Mesenchymal stem cell (in vitro differentiated cells and primary cell): ENCODE results near the gene TBC1D32.

Experiments
- DNase-seq: peaks from one replicate; pipeline ENCODE4 v3.0.0-alpha.2; 2013
- H2AFZ ChIP-seq: one replicate; pipeline ENCODE4 v1.6.1; 2013; ENCODE audit warnings: low read depth, mild to moderate bottlenecking, control low read depth, inconsistent platforms, low read length, moderate library complexity
- H2AK5ac ChIP-seq: 2 replicates; pipeline ENCODE4 v1.6.1; 2013; ENCODE audit warnings: low read length, moderate library complexity, mild to moderate bottlenecking, inconsistent platforms; ENCODE audit not compliant: severe bottlenecking
- H2BK120ac ChIP-seq: one replicate; pipeline ENCODE4 v1.6.1; 2013; ENCODE audit warnings: low read depth, mild to moderate bottlenecking, inconsistent platforms, low read length, moderate library complexity
- H2BK12ac ChIP-seq, 2 experiments: one replicate each; pipeline ENCODE4 v1.6.1; 2013; ENCODE audit warnings: inconsistent platforms in 2 of 2, low read length in 2 of 2, mild to moderate bottlenecking in 2 of 2, moderate library complexity in 2 of 2, control low read depth in 1 of 2
- H2BK15ac ChIP-seq: one replicate; pipeline ENCODE4 v1.6.1; 2013; ENCODE audit warnings: mild to moderate bottlenecking, low read depth, inconsistent platforms; ENCODE audit not compliant: poor library complexity, severe bottlenecking
- H2BK5ac ChIP-seq: 2 replicates; pipeline ENCODE4 v1.6.1; 2013; ENCODE audit warnings: low read depth, mild to moderate bottlenecking, low read length, control low read depth, inconsistent platforms; ENCODE audit not compliant: poor library complexity, severe bottlenecking
- H3K14ac ChIP-seq, 2 experiments: one replicate each; pipeline ENCODE4 v1.6.1; 2013; ENCODE audit warnings: inconsistent platforms in 2 of 2, low read length in 2 of 2, control low read depth in 1 of 2, mild to moderate bottlenecking in 1 of 2, moderate library complexity in 1 of 2
- H3K18ac ChIP-seq, 2 experiments: one replicate each; pipeline ENCODE4 v1.6.1; 2013; ENCODE audit warnings: inconsistent platforms in 2 of 2, low read length in 2 of 2, control low read depth in 1 of 2, low read depth in 1 of 2, mild to moderate bottlenecking in 1 of 2
- H3K23ac ChIP-seq, 2 experiments: one replicate each; pipeline ENCODE4 v1.6.1; 2013; ENCODE audit warnings: inconsistent platforms in 2 of 2, low read length in 2 of 2, mild to moderate bottlenecking in 2 of 2, moderate library complexity in 2 of 2, control low read depth in 1 of 2
- H3K27ac ChIP-seq: 2 replicates; pipeline ENCODE4 v1.5.1; 2013; ENCODE audit warnings: mild to moderate bottlenecking, moderate library complexity, low read length, control low read depth, inconsistent platforms; ENCODE audit not compliant: poor library complexity, severe bottlenecking
- H3K27me3 ChIP-seq, 2 experiments: 2 replicates each; pipeline versions ENCODE4 v1.6.1 to v1.7.0; 2013; ENCODE audit warnings: low read length in 2 of 2, mild to moderate bottlenecking in 2 of 2, moderate library complexity in 2 of 2, control low read depth in 1 of 2, inconsistent platforms in 1 of 2; ENCODE audit not compliant: control insufficient read depth in 1 of 2, insufficient read depth in 1 of 2
- H3K36me3 ChIP-seq, 2 experiments: 2 replicates each; pipeline versions ENCODE4 v1.6.1 to v1.7.0; 2013; ENCODE audit warnings: low read length in 2 of 2, control low read depth in 1 of 2, inconsistent platforms in 1 of 2, low read depth in 1 of 2, mild to moderate bottlenecking in 1 of 2; ENCODE audit not compliant: insufficient read depth in 2 of 2, control insufficient read depth in 1 of 2
- H3K4ac ChIP-seq, 2 experiments: one replicate each; pipeline ENCODE4 v1.6.1; 2013; ENCODE audit warnings: inconsistent platforms in 2 of 2, low read length in 2 of 2, mild to moderate bottlenecking in 2 of 2, moderate library complexity in 2 of 2, control low read depth in 1 of 2, low read depth in 1 of 2
- H3K4me1 ChIP-seq: 2 replicates; pipeline ENCODE4 v1.6.1; 2013; ENCODE audit warnings: low read depth, low read length, control low read depth; ENCODE audit not compliant: control insufficient read depth, insufficient read depth
- H3K4me2 ChIP-seq: 2 replicates; pipeline ENCODE4 v1.6.1; 2013; ENCODE audit warnings: low read length, mild to moderate bottlenecking, inconsistent platforms; ENCODE audit not compliant: poor library complexity, severe bottlenecking
- H3K4me3 ChIP-seq, 2 experiments: 2 replicates each; pipeline versions ENCODE4 v1.5.1 to v1.7.0; 2013; ENCODE audit warnings: low read length in 2 of 2, mild to moderate bottlenecking in 2 of 2, control low read depth in 1 of 2, low read depth in 1 of 2; ENCODE audit not compliant: insufficient read depth in 1 of 2
- H3K79me1 ChIP-seq: replicated peaks from 2 replicates; pipeline ENCODE4 v1.6.1; 2013; ENCODE audit warnings: mild to moderate bottlenecking, control low read depth, low read length, inconsistent platforms; ENCODE audit not compliant: poor library complexity, severe bottlenecking
- H3K9ac ChIP-seq: 2 replicates; pipeline ENCODE4 v1.7.0; 2013; ENCODE audit warnings: mild to moderate bottlenecking, low read length, moderate library complexity
- H3K9me3 ChIP-seq: 2 replicates; pipeline ENCODE4 v1.7.0; 2013; ENCODE audit warnings: mild to moderate bottlenecking, low read length; ENCODE audit not compliant: control insufficient read depth
- H4K8ac ChIP-seq: one replicate; pipeline ENCODE4 v1.6.1; 2013; ENCODE audit warnings: inconsistent platforms, mild to moderate bottlenecking, low read length, moderate library complexity
- H4K91ac ChIP-seq: one replicate; pipeline ENCODE4 v1.6.1; 2013; ENCODE audit warnings: mild to moderate bottlenecking, low read length, inconsistent platforms
- WGBS: methylation state at CpG from one replicate; pipeline ENCODE4 v1.1.7; 2013; ENCODE audit warnings: mixed read lengths; 5-methylcytosine and 5-hydroxymethylcytosine counted together

Gene TBC1D32

DNA sequence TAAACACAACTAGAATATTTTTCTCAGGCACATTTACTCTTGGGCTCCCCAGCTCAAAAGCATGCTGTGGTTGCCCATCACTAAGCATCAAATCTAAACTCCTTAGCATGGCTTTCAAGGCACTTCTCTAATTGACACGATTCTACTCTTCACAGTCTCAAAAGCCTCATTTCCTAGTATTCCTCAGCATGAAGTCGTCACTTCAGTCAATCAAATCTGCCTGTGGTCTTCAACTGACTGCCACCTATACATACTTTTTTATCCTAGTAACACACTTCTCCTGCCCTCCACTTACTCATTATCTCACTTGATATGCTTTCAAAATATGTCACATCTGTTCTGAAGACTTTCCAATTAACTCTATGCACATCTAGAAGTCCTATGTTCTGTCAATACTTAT is 110.3 kb downstream of the TBC1D32 start:
- H2BK15ac ChIP-seq = no peak overlapping the region
- no peak overlapping the region for H3K23ac ChIP-seq
- H2BK5ac ChIP-seq = no peak overlapping the region
- no peak overlapping the region for H2AFZ ChIP-seq
- H3K36me3 ChIP-seq = no peaks in the 10 kb centered on the region
- no peaks in the 10 kb centered on the region for H3K9me3 ChIP-seq
- H3K27ac ChIP-seq = no peak overlapping the region
- no peak overlapping the region for H4K91ac ChIP-seq
- no peak overlapping the region for H3K4ac ChIP-seq
- no peak overlapping the region for H3K14ac ChIP-seq
- H3K9ac ChIP-seq = no peak overlapping the region
- H3K27me3 ChIP-seq = no peaks in the 10 kb centered on the region
- H3K18ac ChIP-seq = no peak overlapping the region
- H3K4me2 ChIP-seq = no peak overlapping the region
- no peak overlapping the region for H4K8ac ChIP-seq
- 84% methylated on average over 2 of the region's 2 CpGs for WGBS
- H3K79me1 ChIP-seq = no peaks in the 10 kb centered on the region
- no peak for DNase-seq
- H2AK5ac ChIP-seq = no peak overlapping the region
- H3K4me3 ChIP-seq = no peak overlapping the region
- H2BK12ac ChIP-seq = no peak overlapping the region
- no peak overlapping the region for H2BK120ac ChIP-seq
- no peaks in the 10 kb centered on the region for H3K4me1 ChIP-seq

DNA sequence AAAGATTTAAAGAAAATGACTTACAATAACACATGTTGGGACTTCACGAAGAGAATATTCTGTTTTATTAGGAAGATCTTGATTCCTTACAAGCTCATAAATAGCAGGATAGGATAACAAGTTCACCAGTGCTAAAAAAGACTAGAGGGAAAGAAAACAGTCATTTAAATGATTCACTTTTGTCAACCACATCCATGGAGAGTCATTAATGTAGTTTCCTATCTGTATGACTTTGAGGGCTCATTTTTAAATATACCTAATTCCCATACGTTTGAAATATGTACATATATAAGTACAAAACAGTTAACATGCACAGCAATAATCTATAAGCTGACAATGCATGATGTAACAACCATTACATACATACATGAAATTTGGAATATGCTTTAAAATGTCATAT is 111.1 kb downstream of the TBC1D32 start:
- no peaks in the 10 kb centered on the region for H3K27me3 ChIP-seq
- peaks cover 0 to under 1% of the 10 kb centered on the region in 2 experiments for H3K36me3 ChIP-seq
- H3K18ac ChIP-seq = no peak overlapping the region
- H2BK5ac ChIP-seq = no peak overlapping the region
- no peaks in the 10 kb centered on the region for H3K4me1 ChIP-seq
- H3K4me3 ChIP-seq = no peak overlapping the region
- H3K4ac ChIP-seq = no peak overlapping the region
- no peak overlapping the region for H4K91ac ChIP-seq
- H3K14ac ChIP-seq = no peak overlapping the region
- H3K23ac ChIP-seq = no peak overlapping the region
- no CpG with 5 or more reads among the region's 2 CpGs for WGBS
- H3K4me2 ChIP-seq = no peak overlapping the region
- H2AFZ ChIP-seq = no peak overlapping the region
- H3K79me1 ChIP-seq = no peaks in the 10 kb centered on the region
- no peak overlapping the region for H2BK120ac ChIP-seq
- H3K9ac ChIP-seq = no peak overlapping the region
- H4K8ac ChIP-seq = no peak overlapping the region
- no peak for DNase-seq
- H2AK5ac ChIP-seq = no peak overlapping the region
- H2BK15ac ChIP-seq = no peak overlapping the region
- H3K27ac ChIP-seq = no peak overlapping the region
- H2BK12ac ChIP-seq = no peak overlapping the region
- H3K9me3 ChIP-seq = no peaks in the 10 kb centered on the region

DNA sequence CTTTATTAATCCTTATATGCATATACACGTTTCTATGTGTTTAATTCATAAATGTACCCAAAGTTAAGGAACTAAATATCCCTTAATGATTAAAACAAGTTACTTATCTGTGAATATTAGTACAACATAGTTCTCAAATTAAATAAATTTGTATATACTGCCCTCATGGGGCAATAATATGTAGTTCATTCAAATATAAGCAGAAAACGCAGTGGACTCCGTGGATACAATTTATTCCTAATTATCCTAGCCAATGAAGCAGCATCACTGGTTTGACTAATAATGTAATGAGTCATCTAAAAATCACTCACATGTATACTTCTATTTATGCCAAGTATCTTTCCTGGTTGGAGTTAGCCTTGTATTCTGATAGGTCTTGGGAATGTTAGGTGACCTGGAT is 111.6 kb downstream of the TBC1D32 start:
- H2BK12ac ChIP-seq = no peak overlapping the region
- no CpG with 5 or more reads among the region's 3 CpGs for WGBS
- H3K18ac ChIP-seq = no peak overlapping the region
- H2AFZ ChIP-seq = no peak overlapping the region
- H2BK5ac ChIP-seq = peak overlapping the region; percentile 76
- no peak overlapping the region for H3K4me2 ChIP-seq
- H3K27me3 ChIP-seq = no peaks in the 10 kb centered on the region
- H3K4me3 ChIP-seq = no peak overlapping the region
- no peak overlapping the region for H3K27ac ChIP-seq
- H3K4me1 ChIP-seq = no peaks in the 10 kb centered on the region
- H4K8ac ChIP-seq = no peak overlapping the region
- no peak overlapping the region for H2BK15ac ChIP-seq
- no peaks in the 10 kb centered on the region for H3K9me3 ChIP-seq
- peak; percentile 26 for DNase-seq
- no peak overlapping the region for H3K9ac ChIP-seq
- H2AK5ac ChIP-seq = no peak overlapping the region
- no peak overlapping the region for H4K91ac ChIP-seq
- no peak overlapping the region for H3K4ac ChIP-seq
- H3K36me3 ChIP-seq = peaks cover 0 to 4% of the 10 kb centered on the region in 2 experiments
- no peak overlapping the region for H2BK120ac ChIP-seq
- H3K23ac ChIP-seq = no peak overlapping the region
- no peaks in the 10 kb centered on the region for H3K79me1 ChIP-seq
- no peak overlapping the region for H3K14ac ChIP-seq

DNA sequence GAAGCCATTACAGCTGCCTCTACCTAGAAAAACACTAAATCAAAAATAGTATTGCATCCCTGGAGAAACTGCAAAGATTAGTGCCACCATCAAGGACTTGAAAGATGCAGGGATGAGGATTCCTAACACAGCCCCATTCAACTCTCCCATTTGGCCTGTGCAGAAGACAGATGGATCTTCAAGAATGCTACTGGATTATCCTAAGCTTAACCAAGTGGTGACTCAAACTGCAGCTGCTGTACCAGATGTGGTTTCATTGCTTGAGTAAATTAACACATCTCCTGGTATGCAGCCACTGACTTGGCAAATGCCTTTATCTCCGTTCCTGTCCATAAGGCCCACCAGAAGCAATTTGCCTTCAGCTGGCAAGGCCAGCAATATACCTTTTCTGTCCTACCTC is 117.4 kb downstream of the TBC1D32 start:
- WGBS = 80% methylated on average over 1 of the region's 1 CpG
- Histone ChIP-seq H2AFZ (no peak overlapping the region), H2BK120ac (no peak overlapping the region)

More for the DNA sequence above, 117.4 kb downstream of the TBC1D32 start:
- H3K4ac ChIP-seq = no peak overlapping the region
- H3K36me3 ChIP-seq = peaks cover 11 to 12% of the 10 kb centered on the region in 2 experiments
- H3K9me3 ChIP-seq = peaks cover 15% of the 10 kb centered on the region
- H3K9ac ChIP-seq = no peak overlapping the region
- H3K14ac ChIP-seq = no peak overlapping the region
- no peak overlapping the region for H2BK5ac ChIP-seq
- no peak overlapping the region for H2AK5ac ChIP-seq
- H3K27me3 ChIP-seq = no peaks in the 10 kb centered on the region
- H3K4me1 ChIP-seq = no peaks in the 10 kb centered on the region
- H4K8ac ChIP-seq = no peak overlapping the region
- peaks cover 2% of the 10 kb centered on the region for H3K79me1 ChIP-seq
- H3K4me3 ChIP-seq = no peak overlapping the region
- no peak overlapping the region for H2BK12ac ChIP-seq
- H3K4me2 ChIP-seq = no peak overlapping the region
- H4K91ac ChIP-seq = no peak overlapping the region
- DNase-seq = peak; percentile 42
- H3K18ac ChIP-seq = no peak overlapping the region
- H3K23ac ChIP-seq = no peak overlapping the region
- H2BK15ac ChIP-seq = no peak overlapping the region
- H3K27ac ChIP-seq = no peak overlapping the region
